Neutrophil (primary cell): ENCODE measurements around the gene KRTAP5-8.
"Not testable (repeated sequence)": the region's sequence is repeated elsewhere in the genome, so short reads cannot be mapped to it uniquely, and the experiment has no call there.

Experiments used
- H3K27ac ChIP-seq: fragments of 200-600 bp; sonication (generic); 2 replicates; pipeline ENCODE4 v1.5.1; 2016; ENCODE audit warnings: mild to moderate bottlenecking, moderate library complexity
- H3K27me3 ChIP-seq: fragments of 200-600 bp; sonication (generic); 2 replicates; pipeline ENCODE4 v1.6.0; 2016; ENCODE audit warnings: mild to moderate bottlenecking
- H3K36me3 ChIP-seq: fragments of 200-600 bp; sonication (generic); 2 replicates; pipeline ENCODE4 v1.5.1; 2017
- H3K4me1 ChIP-seq, 2 experiments: fragments of 200-600 bp in 1 of 2; sonication (generic) in 1 of 2; 1 replicate in 1 of 2; 2 replicates in 1 of 2; pipeline versions ENCODE4 v1.5.1 to v1.6.1; 2013 to 2016; ENCODE audit warnings: low read depth in 1 of 2, low read length in 1 of 2, mild to moderate bottlenecking in 1 of 2, moderate library complexity in 1 of 2; ENCODE audit not compliant: control insufficient read depth in 1 of 2, insufficient read depth in 1 of 2
- H3K4me3 ChIP-seq, 2 experiments: fragments of 200-600 bp in 1 of 2; sonication (generic) in 1 of 2; 1 replicate in 1 of 2; 2 replicates in 1 of 2; pipeline ENCODE4 v1.5.1; 2013 to 2016; ENCODE audit warnings: low read depth in 1 of 2, low read length in 1 of 2, mild to moderate bottlenecking in 1 of 2, moderate library complexity in 1 of 2
- H3K9me3 ChIP-seq: fragments of 200-600 bp; sonication (generic); 2 replicates; pipeline ENCODE4 v1.5.1; 2016
- CTCF ChIP-seq: fragments of 200-600 bp; sonication (generic); IDR thresholded peaks from 2 replicates; pipeline ENCODE4 v1.5.1; 2016; ENCODE audit warnings: antibody characterized with exemption

The KRTAP5-8 gene

DNA sequence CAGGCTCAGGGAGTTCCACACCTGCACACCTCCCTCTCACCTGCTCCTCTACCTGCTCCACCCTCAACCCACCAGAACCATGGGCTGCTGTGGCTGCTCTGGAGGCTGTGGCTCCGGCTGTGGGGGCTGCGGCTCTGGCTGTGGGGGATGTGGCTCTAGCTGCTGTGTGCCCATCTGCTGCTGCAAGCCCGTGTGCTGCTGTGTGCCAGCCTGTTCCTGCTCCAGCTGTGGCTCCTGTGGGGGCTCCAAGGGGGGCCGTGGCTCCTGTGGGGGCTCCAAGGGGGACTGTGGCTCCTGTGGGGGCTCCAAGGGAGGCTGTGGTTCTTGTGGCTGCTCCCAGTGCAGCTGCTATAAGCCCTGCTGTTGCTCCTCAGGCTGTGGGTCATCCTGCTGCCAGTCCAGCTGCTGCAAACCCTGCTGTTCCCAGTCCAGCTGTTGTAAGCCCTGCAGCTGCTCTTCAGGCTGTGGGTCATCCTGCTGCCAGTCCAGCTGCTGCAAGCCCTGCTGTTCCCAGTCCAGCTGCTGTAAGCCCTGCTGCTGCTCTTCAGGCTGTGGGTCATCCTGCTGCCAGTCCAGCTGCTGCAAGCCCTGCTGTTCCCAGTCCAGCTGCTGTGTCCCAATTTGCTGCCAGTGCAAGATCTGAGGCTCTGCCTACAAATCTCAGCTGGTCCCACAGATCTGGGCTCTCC, at the start of gene KRTAP5-8:
Gene KRTAP5-8, plus strand, starts transcription at position 49 of the 689 bp plus-strand sequence. Its CDS starts 31 bp downstream, at position 80.
- not testable (repeated sequence) for H3K27ac ChIP-seq, H3K4me3 ChIP-seq, H3K9me3 ChIP-seq, H3K36me3 ChIP-seq, H3K27me3 ChIP-seq, H3K4me1 ChIP-seq

- no peak overlapping the region for H3K27ac ChIP-seq
- no peaks in the 10 kb centered on the region for H3K9me3 ChIP-seq
- H3K36me3 ChIP-seq, result peaks cover 97% of the 10 kb centered on the region
- no peak overlapping the region for H3K4me3 ChIP-seq
- H3K4me1 ChIP-seq, result no peaks in the 10 kb centered on the region
- no peak for TF ChIP-seq CTCF
- H3K27me3 ChIP-seq, result no peaks in the 10 kb centered on the region
These were observed 49.0 kb upstream of the KRTAP5-8 start for GRCh38 chr11:71488681-71489270.

DNA sequence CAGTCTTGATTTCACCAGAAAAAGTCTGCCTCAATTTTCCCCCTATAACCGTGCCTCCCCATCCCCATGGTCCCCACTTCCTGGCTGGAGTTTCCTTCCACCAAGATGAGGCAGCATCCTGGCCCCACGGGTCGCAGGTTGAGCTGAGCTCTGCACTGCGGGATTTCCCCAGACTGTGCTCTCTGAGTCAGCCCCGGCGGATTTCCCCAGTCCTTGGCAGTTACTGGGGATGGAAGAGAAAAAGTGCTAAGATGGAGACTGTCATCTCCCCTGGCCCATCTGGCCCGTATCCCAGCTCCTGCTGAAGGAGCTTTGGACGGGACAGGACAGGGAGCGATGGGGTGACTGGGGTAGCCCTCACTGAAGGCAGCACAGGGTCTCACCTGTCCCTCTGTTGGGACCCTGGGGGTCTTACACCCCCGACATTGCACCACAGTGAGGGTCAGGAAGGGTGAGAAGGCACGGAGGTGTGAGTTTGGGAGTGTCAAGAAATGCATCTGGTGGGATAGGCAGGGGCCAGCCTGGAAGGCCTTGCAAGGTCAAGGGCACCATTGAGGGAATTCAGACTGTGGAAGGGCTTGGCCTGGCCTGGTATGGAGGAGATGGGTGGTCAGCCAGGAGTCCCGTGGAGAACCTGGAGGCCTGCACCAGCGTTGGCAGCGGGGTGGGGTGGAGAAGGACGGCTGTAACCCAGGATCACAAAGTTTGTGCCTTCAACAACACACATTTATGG, 48.3 kb upstream of the KRTAP5-8 start:
- Histone ChIP-seq H3K27ac (no peak overlapping the region), H3K4me3 (no peak overlapping the region), H3K4me1 (no peaks in the 10 kb centered on the region), H3K27me3 (no peaks in the 10 kb centered on the region), H3K36me3 (peaks cover 97% of the 10 kb centered on the region), H3K9me3 (no peaks in the 10 kb centered on the region)
- TF ChIP-seq CTCF, result no peak

DNA sequence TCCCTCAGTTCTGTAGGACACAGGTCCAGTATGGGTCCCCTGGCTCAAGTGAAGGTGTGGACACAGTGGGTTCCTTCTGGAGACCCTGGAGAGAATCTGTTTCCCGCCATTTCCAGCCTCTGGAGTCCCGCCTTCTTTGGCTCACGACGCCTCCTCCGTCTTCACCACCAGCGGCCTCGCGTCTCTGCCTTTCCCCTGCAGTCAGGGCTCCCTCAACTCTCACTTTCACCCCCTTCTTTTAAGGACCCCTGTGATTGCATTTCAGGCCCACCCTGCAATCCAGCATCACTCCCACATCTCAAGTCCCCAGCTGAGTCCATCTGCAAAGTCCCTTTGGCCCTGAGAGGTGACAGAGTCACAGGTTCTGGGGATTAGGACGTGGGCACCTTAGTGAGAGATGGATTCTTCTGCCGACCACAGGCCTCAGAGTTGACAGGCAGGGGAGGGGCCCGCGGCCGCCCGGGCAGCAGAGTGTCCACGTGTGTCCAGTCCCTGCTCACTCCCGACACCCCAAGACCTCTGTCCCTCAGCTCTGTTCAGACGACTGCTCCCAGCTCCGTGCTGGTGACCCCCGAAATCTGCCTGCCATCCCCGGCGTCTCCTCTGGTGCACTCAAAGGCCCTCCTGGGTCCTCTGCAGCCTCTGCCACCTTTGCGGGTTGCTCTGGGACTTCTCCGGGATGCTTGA, 47.6 kb upstream of the KRTAP5-8 start:
- Histone ChIP-seq H3K4me1 (no peaks in the 10 kb centered on the region), H3K27me3 (no peaks in the 10 kb centered on the region), H3K36me3 (peaks cover 97% of the 10 kb centered on the region), H3K4me3 (no peak overlapping the region), H3K9me3 (no peaks in the 10 kb centered on the region), H3K27ac (no peak overlapping the region)
- TF ChIP-seq CTCF, result no peak

GRCh38 chr11:71490731-71491390, 47.0 kb upstream of the KRTAP5-8 start:
- Histone ChIP-seq H3K4me3 (no peak overlapping the region), H3K27ac (no peak overlapping the region), H3K27me3 (no peaks in the 10 kb centered on the region), H3K4me1 (no peaks in the 10 kb centered on the region), H3K36me3 (peaks cover 97% of the 10 kb centered on the region), H3K9me3 (no peaks in the 10 kb centered on the region)
- no peak for TF ChIP-seq CTCF
